Activated gamma-delta T cell treated with Interleukin-2 at 50 U/mL for 16 hours (primary cell): ENCODE results near the gene EGFL7.

Experiments used
- DNase-seq: peaks from one replicate; pipeline ENCODE4 v3.0.0-alpha.2; 2020

EGFL7 gene

GRCh38 chr9:136662326-136662655 lies 425 bp upstream of the EGFL7 start:
- no peak for DNase-seq

GRCh38 chr9:136664000-136664915 lies 1.5 kb downstream of the EGFL7 start:
- no peak for DNase-seq

- DNase-seq = no peak
Measured at GRCh38 chr9:136665111-136665703, 2.5 kb downstream of the EGFL7 start.

- DNase-seq = no peak
Measured at GRCh38 chr9:136665704-136666371, 3.1 kb downstream of the EGFL7 start.

DNA sequence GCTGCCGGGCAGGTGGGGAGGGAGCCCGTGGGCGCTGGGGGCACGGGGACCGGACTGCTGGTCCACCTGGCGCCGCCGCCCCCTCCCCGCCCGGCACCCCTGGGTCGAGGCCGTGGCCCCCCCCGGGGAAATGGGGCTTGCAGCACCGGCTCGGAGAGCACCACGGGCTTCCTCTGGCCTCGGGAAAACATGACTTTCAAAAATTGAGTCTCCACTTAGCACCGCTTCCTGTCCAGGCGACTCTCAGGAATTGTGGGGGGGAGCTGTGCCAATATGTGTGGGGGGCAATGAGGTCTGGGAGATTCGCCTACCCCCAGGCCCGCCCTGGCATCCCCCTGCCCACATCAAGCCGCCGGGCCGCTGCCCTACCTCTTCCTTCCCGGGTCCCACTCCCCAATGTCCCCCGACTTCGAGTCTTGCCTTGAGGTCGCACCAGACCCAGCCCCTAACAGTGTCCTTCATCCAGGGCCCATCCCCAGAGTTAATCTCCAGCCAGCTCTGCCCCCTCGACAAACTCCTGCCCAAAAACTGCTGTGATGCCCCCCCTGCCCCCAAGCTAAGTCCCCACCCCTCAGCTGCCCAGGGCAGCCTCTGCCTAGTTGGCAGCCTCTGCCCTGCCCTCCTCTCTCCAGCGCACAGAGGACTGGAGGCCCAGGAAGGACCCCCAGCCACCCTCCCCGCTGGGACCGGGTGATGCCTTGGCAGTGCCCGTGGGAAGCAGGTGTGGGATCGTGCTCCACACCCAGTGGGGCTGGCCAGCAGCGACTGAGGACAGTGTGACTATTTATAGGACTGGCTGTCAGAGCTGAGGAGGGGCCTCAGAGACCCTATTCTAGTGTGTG lies 3.9 kb downstream of the EGFL7 start:
- no peak for DNase-seq

GRCh38 chr9:136667214-136667939 lies 4.7 kb downstream of the EGFL7 start:
- DNase-seq = no peak

GRCh38 chr9:136667940-136668760 lies 5.4 kb downstream of the EGFL7 start:
- no peak for DNase-seq

- no peak for DNase-seq
Measured at GRCh38 chr9:136668983-136669790, 6.5 kb downstream of the EGFL7 start.

GRCh38 chr9:136669791-136670464 lies 7.2 kb downstream of the EGFL7 start:
- DNase-seq = no peak

DNA sequence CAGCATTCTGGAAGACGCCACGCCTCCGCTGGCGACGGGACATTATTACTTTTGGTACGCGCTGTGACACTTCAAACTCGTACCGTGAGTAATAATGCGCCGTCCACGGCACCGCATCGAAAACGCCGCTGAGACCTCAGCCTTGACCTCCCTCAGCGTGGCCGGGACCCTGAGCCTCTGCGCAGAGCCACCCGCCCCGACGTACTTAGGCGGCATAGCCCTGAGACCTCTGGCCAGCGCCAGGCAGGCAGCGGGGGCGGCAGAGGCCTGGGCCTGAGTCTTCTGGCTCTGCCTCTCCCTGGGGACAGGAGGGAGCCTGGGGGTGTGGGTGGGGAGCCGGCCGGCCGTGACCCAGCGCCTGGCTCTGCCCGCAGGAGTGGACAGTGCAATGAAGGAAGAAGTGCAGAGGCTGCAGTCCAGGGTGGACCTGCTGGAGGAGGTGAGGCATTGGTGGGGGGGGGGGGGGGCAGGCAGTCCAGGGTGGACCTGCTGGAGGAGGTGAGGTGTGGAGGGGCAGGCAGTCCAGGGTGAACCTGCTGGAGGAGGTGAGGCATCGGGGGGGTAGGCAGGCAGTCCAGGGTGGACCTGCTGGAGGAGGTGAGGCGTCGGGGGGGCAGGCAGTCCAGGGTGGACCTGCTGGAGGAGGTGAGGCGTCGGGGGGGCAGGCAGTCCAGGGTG lies 8.0 kb downstream of the EGFL7 start:
- DNase-seq = no peak

DNA sequence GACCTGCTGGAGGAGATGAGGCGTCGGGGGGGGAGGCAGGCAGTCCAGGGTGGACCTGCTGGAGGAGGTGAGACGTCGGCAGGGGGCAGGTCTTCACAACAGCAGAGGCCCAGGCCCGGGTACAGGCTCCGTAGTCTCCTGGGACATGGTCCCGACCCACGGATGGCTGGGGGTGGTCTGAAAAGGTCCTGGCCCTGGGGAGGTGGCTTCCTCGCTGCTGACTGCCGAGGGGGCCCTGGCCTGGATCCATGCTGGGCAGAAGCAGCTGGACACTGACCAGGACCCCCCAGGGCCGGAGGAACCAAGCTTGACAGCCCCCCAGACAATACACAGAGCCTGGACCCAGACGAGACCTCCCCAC lies 8.5 kb downstream of the EGFL7 start:
- no peak for DNase-seq

DNA sequence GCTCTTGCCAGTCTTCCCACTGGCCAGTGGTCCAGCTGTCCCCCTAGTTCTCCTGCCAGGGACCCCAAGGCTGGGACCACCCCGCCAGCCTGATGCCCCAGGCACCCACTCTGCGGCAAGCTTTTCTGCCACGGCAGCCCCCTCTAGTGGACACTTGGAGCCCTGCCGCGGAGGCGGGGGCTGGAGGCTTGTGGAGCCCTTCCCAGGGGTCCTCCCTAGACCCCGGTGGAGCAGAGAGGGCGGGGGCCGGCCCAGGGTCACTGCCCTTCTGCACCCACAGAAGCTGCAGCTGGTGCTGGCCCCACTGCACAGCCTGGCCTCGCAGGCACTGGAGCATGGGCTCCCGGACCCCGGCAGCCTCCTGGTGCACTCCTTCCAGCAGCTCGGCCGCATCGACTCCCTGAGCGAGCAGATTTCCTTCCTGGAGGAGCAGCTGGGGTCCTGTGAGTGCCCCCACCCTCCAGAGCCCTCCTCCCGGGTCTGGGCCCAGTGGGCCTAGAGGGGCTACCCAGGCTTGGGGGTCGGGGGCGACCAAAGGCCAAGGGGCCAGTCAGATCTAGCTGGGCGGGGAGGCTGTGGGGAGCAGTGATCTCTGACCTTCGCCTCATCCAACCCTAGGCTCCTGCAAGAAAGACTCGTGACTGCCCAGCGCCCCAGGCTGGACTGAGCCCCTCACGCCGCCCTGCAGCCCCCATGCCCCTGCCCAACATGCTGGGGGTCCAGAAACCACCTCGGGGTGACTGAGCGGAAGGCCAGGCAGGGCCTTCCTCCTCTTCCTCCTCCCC lies 9.1 kb downstream of the EGFL7 start:
- DNase-seq = peak; percentile 30

DNA sequence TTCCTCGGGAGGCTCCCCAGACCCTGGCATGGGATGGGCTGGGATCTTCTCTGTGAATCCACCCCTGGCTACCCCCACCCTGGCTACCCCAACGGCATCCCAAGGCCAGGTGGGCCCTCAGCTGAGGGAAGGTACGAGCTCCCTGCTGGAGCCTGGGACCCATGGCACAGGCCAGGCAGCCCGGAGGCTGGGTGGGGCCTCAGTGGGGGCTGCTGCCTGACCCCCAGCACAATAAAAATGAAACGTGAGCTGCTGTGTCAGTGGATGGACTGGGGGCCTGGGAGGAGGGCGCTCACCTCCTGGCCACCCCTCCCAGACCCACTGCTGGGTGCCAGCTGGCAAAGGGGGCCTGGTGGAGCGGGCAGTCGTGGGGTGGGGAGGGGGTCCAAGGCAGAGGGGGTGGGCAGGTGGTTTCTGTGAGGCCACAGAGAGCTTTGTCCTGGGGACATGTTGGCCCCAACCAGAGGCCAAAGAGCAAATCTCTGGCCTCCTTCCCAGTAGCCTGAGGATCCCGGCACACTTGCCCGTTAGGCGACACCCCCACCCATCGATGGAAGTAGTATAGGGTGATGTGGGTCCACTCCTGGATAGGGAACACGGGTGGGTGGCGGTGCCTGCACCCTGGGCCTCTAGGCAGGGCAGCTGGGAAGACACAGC lies 9.8 kb downstream of the EGFL7 start:
- DNase-seq = no peak

DNA sequence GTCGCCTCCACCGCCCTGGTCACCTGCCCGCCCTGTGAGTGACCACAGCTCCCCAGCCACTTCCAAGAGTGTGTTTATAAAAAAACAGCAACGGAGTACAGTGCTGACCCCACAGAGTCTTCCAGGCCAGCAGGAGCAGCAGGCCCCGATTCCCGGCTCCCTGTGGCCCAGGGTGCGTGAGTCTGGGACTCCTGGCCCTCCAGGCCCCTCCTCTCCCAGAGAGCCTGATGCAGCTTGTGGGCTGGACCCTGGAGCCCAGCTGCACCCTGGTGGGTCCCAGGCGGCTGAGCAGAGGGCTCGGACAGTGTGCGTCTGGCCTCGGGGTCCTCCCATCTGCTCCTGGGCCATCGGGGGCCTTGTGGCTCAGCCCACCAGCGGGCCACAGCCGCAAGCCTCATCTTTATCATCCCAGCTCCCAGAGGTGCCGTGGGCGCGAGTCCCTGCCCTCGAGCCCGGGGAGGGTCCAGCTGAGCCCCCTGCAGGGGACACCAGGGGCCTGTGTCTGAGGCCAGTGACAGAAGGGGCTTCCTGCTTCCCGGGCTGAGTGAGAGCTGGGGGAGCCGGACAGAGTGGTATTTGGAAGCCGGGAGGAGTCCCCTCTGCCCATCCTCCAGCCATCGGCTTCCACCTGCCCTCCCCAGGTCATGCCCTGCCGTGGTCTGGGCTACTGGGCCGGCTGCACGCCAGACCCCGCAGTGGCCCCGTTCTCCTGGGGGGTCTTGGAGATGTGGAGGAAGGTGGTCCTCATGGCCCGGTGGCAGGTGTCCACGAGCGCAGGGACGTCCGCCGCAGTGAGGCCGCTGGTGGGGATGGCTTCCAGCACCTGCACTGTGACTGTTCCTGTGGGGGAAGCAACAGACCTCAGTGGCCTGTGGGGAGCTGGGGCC lies 10.6 kb downstream of the EGFL7 start:
- no peak for DNase-seq

DNA sequence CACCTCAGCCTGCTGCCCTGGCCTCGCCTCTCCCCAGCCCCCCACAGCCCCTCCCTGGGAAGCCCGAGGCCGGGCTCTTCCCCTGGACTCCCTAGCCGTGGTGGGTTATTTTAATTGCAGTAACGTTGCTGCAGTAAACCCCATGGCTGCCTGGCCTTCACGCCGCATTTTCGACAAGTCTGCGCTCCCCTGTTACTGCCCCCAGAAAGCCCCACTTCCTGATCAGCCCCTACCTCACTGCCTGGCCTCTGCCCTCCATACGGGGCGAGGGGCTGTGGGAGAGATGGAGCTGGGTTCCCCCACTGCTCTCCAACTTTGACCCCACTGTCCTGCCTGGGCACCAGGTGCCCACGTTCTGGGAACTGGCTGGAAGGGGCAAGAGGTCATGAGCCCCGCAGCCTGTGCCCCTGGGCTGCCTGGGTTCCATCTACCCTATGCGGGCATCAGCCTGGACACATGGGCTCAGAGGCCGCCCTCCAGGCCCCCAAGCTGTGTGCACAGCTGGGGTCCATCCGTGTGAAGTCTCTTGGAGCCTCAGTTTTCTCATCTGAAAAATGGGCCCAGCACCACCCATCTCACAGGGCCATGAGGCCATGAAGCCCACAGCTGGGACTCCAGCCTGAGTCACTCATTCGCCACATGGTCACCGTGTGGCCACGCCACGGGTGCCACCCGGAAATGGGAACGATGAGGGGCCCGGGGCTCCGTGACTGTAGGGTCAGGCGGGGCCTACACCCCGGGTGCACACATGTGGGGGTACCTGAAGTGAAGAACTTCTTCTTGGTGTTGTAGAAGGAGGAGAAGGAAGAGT lies 11.5 kb downstream of the EGFL7 start:
- no peak for DNase-seq

- no peak for DNase-seq
Measured at GRCh38 chr9:136674786-136675349, 12.2 kb downstream of the EGFL7 start.
